Ecto neural progenitor cell (in vitro differentiated cells): Measurements from ENCODE around the gene SUSD2.

Experiments used
- DNase-seq: peaks from one replicate; pipeline ENCODE4 v3.0.0-alpha.2; 2018; ENCODE audit warnings: low spot score

Gene SUSD2

DNA sequence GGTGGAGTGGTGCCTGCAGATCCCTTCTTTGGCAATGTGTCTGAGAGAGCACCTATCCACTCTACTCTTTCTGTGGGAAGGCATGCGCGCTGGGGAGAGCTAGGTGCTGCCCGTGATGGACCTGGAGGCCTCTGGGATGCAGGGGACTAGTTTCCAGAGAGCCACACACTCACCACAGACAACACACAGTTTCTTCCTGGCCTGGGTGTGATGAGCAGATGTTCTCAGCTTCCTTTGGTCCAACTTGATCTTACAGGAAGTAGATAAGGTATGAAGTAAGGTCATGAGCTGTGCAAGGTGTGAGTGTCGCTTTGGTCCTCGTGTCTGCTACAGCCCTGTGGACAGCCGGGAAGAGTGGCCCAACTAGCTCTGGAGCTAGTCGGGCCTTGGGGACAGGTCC, 27.3 kb upstream of the SUSD2 start:
- DNase-seq = no peak

DNA sequence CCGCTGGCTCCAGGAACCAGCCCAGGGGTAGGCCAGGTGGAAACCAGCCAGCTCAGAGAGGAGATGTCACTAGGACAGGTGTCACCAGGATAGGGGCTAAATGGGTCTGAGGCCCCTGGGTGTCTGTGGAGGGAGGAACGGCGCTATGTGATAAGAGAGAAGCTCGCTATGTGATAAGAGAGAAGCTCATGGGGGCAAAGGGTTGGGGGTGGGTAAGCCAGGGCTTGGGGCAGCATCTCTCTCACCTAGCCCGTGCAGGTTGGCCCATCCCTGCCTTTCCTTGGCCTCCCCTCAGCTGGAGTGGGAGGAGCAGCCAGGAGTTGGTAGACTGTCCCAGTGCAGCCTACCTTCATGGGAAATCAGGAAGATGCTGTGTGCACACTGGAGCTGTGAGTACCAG, 26.5 kb upstream of the SUSD2 start:
- no peak for DNase-seq

DNA sequence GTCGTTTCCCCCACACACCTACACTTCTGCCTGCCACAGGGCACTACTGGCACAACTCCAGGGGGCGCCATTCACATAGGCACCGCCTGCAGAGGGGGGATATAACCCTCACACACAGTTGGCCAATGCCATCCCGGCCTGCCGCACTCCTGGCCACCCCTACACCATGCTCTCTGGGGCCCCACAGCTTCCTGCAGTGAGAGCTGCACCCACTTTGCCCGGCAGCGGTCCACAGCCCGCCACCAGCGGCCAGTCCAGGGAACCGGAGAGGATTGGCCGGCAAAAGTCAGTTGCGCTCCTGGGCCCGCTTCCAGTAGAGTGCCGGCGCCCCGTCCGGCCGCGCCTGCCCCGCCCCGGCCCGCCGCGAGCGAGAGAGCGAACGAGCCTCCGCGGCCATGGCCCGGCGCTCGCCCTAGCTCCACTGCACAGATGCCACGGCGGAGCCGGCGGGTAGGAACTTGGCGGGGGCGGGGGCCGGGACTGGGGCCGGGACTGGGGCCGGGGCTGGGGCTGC, 25.6 kb upstream of the SUSD2 start:
- DNase-seq = peak; percentile 72

DNA sequence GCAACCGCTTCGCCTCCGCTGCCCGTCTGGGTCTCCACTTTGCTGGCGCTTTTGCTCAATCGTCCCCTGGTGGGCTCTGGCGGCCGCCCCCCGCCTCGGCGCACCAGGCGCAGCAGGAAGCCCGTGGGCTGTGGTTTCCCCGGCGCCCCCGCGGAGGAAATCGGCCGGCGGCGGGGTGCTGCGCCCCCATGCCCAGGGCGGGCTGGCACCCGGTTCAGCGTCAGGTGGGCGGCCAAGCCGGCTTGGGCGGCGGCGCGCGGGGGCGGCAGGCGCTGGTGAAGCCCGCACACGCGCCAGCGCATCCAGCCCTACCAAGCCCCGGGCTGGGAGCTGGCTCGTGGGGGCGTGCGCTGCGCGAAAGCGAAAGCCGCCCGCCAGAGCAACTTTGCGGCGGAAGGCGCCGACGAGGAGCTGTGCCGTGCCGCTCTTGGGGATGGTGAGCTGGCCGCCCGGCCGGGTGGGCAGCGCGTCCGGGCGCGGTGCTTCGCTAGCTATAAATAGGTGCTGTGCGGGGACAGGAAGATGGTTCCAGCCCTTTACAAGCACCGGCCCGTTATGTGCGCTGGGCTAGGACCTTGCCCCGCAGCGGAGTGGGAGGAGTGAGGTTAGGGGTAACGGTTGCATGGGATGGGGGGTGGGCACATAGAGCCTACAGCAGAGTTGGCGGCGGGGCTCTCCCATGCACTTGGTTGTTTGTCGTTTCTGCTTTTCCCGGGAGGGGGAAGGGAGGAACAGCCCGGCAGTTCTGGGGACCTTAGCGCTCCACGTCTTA, 25.0 kb upstream of the SUSD2 start:
- DNase-seq = no peak

DNA sequence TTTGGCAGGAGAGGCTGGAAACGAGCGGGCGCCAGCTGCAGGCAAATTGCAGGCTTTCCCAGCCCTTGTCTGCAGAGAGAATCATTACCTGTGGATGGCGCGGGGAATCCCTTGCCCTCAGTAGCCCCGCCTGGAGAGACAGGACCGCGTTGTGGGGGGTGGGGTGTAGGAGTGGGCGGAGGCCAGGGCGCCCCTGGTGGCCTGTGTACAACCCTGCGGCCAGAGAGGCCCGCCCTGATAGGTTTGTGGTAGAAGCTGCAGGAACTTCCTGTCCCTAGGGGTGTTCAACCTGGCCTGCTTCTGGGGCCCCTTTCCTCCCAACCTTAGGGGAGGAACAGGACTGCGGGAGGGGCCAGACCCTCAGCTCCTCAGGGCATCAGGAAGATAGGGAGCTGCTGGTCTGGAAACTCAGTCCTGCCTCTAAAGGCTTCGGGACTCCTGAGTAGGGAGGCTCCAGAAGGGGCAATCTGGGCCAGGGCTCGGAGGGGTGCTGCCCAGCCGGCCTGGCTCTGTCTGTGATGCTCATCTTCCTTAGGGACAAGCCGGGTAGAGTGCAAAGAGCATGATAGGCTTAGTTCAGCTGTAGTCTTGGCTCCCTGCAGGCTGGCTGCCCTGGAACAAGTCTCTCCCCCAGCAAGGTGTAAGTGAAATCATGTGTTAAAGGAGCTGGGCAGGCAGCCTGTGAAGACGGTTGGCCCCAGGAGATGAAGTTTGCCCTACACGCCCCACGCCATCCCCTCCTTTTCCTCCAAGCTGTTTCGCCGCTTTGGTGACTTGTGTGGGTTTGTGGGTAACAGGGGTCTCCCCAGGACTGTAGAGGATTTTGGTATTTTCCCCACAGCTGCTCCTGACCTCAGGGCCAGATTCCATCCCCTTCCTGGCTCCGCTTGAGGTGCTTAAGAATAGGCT, 24.1 kb upstream of the SUSD2 start:
- DNase-seq = peak; percentile 89

DNA sequence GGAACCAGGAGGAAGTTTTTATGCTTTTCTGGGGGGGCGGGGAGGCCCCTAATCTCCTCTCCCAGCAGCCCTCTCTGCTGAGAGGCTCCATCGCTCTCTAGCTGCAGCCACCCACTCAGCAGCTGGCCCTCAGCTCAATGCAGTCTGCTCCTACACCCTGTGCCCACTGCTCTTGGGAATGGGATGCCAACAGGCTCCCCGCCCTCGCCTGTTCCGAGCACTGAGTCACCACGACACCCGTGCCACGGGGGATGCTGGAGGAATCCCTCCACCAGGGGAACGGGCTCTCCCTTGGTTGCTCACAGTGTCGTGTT, 23.5 kb upstream of the SUSD2 start:
- DNase-seq = no peak

DNA sequence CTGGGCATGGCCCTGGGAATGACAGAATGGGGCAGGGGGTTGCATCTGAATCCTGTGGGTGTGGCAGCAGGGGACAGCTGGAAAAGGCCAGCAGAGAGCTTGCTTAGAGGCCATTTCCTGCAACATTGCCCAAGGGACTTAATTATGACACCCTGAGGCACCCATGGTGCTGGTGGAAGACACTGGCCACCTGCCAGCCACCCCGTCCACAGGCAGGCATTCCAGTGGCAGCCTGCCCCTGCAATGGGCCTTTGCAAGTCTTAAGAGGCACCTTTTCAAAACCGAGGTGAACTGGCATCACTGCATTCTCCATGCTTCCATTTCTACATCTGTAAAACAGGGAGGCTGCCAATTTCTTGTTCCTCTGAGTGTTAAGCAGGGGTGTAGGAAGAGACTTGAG, 21.6 kb upstream of the SUSD2 start:
- no peak for DNase-seq

DNA sequence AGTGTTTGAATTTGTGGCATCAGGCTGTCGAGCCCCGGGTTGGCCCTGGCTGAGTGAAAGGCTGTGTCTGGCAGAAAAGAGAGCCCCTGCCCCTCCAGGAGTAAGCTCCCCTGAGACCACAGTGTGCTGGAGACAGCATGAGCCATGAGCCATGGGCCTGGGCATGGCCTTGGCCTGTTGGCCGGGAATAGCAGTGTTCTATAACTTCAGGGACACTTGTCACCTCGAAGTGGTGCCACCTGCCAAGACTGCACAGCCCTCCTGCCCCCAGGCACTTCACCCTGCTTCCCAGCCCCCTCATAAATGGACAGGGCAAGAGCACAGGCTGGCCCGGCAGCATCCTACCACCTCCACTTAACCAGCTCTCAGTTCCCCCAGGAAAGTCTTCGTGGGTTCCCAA, 20.7 kb upstream of the SUSD2 start:
- DNase-seq = no peak

DNA sequence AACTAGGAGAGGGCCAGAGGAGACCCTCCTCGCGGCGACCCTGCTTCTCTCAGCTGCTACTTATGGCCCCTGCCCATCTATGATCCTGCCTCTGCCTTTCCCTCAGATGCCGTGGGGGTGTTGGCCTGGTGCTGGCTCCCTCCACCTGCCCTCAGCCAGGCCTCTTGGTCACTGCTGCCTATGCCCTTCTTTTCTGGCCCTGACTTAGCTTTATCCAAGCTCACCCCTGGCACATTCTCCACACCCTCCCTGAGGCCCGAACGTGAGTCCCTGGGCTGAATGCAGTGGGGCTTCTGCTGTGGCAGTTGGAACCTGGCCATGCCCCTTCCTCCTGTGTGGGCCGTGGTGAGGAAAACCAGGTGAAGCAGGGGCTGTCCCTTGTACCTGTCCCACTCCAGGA, 19.8 kb upstream of the SUSD2 start:
- no peak for DNase-seq

DNA sequence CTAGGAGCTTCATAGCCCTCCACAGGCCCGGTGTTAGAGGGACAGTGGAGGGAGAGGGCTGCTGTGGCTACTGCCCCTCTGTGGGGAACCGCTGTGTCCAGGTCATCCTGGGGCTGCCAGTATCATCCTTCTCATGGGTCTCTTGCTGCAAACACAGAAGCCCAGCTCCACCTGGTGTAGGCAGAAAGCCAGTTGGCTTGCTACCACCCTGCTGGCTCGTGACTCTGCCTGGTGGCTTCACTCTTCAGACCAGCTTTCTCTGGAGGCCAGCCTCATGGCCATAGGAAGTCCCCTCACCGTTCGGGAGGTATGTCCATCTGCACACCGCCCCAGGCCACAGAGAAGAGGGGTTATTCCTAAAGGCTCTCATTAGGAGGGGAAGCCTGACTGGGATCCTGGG, 19.4 kb upstream of the SUSD2 start:
- no peak for DNase-seq

DNA sequence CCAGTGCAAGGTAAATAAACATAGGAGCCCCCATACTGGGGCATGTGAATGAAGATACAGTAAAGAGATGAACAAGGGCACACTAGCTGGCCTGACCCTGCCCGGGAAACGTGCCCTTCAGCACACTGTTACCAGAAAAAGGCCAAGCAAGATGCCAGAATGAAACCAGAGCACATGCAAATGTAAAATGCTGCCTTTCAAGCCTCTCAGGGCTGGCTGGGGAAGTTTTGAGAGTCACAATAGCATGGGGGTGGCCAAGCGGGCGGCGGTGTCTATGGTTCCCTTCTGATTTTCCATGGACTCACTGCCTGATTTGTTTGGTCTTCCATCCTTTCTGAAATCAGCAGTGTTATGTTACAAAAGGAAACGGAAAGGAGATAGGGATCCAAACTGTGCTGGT, 18.9 kb upstream of the SUSD2 start:
- no peak for DNase-seq

DNA sequence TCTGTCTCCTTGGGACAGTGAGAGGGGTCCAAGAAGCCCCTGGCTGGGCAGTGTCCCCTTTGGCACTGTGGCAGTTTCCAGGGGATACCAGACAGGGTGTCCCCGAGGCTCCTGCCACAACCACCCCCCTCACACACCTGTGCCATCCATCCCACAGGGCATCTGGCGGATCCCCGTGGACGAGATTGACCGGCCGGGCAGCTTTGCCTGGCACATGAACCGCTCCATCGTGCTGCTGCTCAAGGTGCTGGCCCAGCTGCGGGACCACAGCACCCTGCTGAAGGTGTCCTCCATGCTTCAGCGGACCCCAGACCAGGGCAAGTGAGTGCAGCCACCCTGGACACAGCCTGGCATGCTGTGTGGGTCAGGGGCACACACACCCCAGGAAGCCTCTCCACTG, 17.0 kb upstream of the SUSD2 start:
- DNase-seq = no peak

DNA sequence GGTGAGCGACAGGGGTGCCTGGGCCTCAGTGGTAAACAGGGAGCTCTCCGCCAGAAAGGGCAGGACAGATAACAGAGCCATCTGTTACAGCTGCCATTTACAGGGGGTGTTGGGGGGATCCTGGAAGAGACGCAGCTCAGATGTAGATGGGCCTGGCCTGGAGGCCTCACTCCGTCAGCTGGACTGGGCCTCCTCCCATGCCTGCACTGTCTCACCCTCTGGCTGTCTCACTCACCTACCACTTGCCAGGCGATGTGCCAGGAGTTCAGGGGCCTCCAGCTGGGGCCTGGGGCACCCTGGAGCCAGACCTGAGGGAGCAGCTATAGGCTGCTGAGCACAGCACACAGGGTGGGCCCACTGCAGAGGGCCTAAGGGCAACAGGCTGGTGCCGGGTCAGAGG, 16.3 kb upstream of the SUSD2 start:
- DNase-seq = no peak

DNA sequence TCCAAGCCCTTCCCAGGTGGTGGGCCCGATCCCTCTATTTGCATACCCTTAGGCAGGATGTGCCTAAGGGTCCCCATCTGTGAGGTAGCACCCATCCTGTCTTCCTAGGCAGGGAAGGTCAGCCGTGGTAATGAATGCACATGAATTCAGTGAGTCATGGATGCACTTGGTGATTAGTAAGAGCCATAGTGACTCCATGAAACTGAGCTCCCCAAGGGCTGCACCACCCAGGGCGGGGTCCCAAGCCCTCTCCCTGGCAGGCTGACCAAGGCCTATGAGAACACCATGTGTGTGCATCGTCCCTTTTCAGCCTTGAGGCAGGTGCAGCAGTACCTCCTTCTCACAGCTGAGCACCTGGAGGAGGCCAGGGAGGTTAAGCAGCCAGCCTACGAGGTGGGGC, 15.6 kb upstream of the SUSD2 start:
- DNase-seq = no peak

DNA sequence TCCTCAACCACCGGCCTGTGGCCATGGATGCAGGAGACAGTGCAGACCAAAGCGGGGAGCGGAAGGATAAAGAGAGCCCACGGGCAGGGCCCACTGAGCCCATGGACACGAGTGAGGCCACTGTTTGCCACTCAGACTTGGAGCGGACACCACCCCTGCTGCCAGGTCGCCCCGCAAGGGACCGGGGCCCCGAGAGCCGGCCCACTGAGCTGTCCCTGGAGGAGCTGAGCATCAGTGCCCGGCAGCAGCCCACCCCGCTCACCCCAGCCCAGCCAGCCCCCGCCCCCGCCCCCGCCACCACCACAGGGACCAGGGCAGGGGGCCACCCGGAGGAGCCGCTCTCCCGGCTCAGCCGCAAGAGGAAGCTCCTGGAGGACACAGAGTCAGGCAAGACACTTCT, 14.5 kb upstream of the SUSD2 start:
- DNase-seq = no peak

DNA sequence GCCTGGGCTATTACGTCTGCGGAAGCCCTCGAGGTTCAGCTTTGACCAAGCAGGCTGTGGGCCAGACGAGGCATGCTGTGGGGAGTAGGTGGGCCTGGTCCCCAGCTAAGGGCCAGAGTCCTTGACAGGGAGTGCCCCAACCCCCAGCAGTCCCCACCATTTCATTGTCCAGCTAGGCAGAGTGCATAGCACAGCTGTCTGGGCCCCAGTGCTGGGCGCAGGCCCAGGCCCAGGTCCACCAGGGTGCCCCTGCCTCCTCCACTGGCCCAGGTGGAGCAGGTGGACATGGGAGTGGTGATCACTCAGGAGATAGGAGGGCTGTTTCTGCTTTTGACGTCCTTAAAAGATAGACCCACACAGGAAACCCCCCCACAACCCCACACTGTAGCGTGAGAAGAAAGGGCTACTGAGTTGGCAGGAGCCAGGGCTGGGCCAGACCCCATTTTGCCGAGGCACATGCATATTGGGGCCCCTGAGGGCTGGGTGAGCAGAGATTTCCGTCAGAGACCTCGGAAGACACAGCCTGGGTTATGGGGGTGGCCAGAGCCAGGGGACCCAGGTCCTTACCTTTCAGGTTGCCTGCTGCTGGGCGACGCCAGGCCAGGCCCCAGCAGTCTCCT, 11.7 kb upstream of the SUSD2 start:
- DNase-seq = no peak

DNA sequence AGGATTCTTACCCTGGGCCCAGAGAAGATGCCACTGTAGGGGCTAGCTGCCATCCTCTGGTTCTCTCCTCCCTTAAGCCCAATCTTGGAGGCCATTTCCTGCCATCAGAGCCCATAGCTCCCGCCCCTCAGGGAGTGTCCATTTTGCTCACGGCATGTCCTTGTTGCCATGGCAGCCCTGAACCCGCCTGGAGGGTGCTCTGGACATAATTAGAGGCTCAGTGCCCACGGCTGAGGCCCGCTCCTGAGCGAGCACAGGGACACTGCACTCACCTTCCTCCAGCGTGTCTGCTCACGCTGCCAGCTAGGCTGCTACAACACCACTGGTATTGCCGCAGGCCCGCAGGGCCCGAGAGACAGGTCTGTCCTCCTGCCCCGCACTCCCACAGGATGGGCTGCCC, 11.1 kb upstream of the SUSD2 start:
- no peak for DNase-seq

DNA sequence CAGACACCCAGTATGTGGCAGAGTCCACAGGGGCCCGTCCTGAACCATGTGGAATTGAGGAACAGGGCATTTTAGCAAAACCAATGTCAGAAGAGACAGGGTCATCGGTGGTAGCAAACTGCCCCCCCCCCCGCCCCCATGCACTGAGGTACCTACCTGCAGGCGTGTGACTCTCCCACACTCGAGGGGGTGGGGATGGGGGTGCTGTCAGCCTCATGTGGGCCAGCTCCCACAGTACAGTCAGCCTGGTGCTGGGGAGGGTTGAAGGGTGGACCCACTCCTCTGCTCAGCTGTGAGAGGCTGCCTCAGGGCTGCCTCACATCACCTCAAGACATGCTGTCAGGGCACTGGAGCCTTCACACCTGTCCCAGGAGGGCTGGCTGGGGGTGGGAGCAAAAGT, 10.7 kb upstream of the SUSD2 start:
- no peak for DNase-seq

DNA sequence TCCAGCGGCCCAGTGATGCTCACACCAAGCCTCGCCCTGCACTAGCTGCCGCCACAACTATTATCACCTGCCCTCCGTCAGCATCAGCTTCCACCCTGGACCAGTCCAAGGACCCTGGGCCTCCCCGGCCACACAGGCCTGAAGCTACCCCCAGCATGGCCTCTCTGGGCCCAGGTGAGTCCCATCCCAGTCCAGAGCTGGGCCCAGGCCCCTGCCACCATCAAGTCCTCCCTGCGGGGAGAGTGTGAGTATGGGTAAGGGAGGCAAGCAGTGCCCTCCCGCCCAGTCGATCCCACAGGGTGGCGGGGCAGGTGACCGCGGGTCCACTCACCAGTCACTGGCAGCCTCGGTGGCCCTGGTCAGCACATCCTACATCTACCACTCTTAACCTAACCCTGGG, 9.5 kb upstream of the SUSD2 start:
- DNase-seq = no peak

DNA sequence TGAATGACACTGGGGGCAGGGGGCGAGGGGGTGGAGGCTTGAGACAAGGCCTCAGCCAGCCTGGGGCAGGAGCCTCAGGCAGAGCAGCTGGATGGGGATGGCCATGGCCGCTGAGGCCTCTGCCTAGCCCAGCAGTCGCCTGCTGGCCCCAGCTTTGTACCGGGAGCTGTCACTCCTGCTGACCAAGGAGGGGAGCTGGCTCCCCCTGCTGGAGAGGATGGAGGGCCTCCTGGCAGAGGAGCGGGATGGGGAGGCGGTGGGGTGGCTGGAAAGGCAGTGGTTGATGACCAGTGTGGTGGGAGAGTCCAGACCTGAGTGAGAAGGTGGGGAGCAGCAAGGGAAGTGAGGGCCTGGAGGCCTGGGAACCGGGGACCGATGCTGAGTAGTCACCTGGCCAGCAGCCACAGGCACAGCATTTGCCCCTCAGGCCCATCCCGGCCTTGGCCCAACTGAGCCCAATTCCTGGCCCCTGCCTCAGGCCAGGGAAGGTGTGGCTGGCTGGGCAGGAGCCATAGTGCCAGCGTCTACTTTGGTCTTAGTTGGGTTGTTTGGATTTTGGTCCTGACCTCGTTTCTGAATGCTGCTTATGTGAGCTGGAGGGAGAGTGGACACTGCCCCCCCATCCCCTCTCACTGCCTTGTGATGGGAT, 6.0 kb upstream of the SUSD2 start:
- DNase-seq = peak; percentile 84

DNA sequence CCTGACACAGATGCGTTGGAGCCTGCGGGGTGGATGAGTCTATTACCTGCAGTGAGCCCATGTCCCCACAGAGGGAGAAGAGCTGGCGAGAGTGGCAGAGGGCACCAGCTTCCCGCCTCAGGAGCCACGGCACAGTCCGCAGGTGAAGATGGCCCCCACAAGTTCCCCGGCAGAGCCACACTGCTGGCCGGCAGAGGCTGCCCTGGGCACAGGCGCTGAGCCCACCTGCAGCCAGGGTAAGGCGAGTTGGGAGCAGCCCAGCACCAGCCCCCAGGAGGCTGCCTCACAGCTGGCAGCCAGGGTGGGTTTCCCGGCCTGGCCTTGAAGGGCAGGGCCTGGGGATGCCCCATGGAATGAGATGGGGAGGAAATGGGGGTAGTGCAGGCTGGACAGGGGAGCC, 5.2 kb upstream of the SUSD2 start:
- no peak for DNase-seq

DNA sequence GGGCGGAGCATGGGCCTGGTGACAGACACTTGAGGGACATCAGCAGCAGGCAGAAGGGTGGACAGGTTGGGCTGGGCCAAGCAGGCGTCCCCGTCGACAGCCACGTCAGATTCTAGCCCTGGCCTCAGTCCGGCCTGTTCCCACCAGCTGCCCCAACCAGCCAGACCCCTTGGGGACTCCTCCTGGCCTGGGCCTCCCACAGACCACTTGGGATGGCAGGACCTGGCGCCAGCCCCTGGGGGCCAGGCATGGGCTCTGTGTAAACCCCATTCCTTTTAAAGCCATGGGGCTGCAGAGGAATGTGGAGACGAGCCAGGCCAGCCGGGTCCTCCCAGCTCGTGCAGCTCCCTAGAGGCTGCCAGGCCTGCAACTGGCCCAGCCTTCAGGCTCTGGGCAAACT, 4.7 kb upstream of the SUSD2 start:
- DNase-seq = no peak

DNA sequence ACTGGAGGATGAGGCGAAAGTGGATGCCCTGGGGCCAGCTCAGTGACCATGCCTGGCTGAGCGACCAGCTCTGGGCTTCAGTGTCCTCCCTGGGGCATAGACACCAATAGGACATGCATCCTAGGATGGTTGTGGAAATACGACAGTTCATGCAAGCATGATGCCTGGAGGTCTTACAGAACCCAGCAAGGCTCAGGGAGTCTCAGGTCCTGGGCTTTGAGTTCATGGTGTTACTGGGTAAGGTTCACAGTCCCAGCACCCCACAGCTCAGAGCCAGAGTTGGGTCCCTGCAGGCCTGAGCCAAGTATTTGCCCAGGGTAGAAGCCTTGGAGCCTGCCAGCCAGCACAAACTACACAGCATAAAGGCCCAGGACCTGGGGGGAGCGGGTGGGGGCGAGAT, 4.2 kb upstream of the SUSD2 start:
- no peak for DNase-seq
